Muscle layer of duodenum (tissue), 2 donors: ENCODE measurements around the gene CORO2A.

Experiments
- H3K27ac ChIP-seq: one replicate; pipeline ENCODE4 v1.7.0; 2013; ENCODE audit warnings: mild to moderate bottlenecking, low read length
- H3K27me3 ChIP-seq: one replicate; pipeline ENCODE4 v1.7.0; 2013; ENCODE audit warnings: low read depth, mild to moderate bottlenecking, control low read depth, low read length
- H3K36me3 ChIP-seq, 2 donors: one replicate each; pipeline ENCODE4 v1.7.0; 2013; ENCODE audit warnings: low read length in 2 of 2, control low read depth in 1 of 2, mild to moderate bottlenecking in 1 of 2; ENCODE audit not compliant: insufficient read depth in 2 of 2, control insufficient read depth in 1 of 2
- H3K4me1 ChIP-seq, 2 donors: one replicate each; pipeline ENCODE4 v1.7.0; 2013; ENCODE audit warnings: low read length in 2 of 2, mild to moderate bottlenecking in 2 of 2, control low read depth in 1 of 2, moderate library complexity in 1 of 2; ENCODE audit not compliant: insufficient read depth in 2 of 2, control insufficient read depth in 1 of 2
- H3K4me3 ChIP-seq, 2 donors: one replicate each; pipeline ENCODE4 v1.7.0; 2013; ENCODE audit warnings: low read length in 2 of 2, low read depth in 1 of 2, mild to moderate bottlenecking in 1 of 2
- H3K9me3 ChIP-seq, 2 donors: one replicate each; pipeline ENCODE4 v1.7.0; 2013; ENCODE audit warnings: low read length in 2 of 2, control low read depth in 1 of 2, mild to moderate bottlenecking in 1 of 2; ENCODE audit not compliant: control insufficient read depth in 1 of 2
- donor health status: healthy.

Gene CORO2A

DNA sequence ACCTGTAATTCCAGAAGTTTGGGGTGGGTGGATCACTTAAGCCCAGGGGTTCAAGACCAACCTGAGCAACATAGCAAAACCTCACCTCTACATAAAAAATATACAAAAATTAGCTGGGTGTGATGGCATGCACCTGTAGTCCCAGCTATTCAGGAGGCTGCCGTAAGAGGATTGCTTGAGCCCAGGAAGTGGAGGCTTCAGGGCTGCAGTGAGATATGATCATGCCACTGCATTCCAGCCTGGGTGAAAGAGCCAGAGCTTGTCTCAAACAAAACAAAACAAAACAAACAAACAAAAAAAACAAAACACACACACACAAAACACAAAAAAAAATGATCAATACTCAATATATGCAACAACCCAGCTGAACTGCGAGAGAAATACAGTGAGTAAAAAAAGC, 44.0 kb downstream of the CORO2A start:
- Histone ChIP-seq H3K9me3 (no peaks in the 10 kb centered on the region), H3K4me1 (peaks cover 0 to 3% of the 10 kb centered on the region in 2 donors), H3K36me3 (no peaks in the 10 kb centered on the region), H3K27ac (no peak overlapping the region), H3K27me3 (no peaks in the 10 kb centered on the region), H3K4me3 (no peak overlapping the region)

DNA sequence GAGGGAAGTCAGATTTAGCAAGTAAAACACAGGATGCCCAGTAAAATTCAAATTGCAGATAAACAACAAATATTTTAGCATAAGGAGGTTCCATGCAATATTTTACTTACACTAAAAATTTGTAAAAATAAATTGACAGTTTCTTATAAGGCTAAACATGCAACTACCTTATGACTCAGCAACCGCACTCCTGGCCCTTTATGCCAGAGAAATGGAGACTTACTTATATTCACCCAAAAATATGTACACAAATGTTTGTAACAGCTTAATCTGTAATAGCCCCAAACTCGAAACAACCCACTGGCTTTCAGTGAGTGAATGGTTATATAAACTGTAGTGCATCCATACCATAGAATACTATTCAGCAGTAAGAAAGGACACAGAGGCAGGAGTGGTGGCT, 44.9 kb downstream of the CORO2A start:
- Histone ChIP-seq H3K4me1 (peaks cover 0 to 3% of the 10 kb centered on the region in 2 donors), H3K27me3 (no peaks in the 10 kb centered on the region), H3K9me3 (no peaks in the 10 kb centered on the region), H3K4me3 (no peak overlapping the region), H3K36me3 (no peaks in the 10 kb centered on the region), H3K27ac (no peak overlapping the region)

DNA sequence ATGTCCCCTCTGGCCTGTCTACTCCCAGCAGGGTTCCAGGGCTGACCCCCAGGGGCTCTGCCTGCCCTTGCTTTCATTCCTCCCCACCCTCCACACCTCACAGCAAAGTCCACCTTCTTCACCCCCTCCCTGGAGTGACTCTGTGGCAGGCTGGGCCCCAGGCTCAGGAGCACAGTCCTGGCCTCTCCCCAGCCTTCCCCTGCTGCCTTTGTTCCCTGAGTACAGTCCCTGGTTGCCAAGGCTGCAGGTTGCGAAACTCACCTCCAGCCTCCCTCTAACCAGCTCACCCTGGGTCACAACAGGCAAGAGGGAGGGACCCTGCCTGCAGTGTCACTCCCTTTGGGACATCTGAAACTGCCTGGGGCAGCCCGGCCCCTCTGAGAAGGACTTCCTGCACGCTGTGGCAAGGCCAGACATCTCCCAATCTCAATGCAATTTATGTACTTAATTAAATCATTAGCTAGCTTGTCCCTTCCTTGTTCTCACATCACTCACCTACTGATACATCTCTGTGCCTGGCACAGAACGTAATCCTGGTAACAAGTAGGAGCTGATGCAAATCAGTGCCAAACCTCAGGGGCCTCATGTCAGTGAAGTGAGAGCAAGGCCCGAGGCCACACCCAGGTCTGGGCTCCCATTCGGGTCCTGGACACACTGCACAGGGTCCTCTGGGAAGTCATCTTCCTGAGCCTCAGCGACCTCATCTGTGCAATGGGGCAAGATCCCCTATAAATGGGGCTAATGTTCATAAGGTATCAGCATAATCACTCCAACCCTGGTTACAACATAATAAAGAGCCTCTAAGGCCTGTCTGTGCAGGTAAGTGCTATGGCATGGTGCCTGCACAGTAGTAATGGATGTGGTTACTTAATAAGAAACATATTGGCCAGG, 46.1 kb downstream of the CORO2A start:
- Histone ChIP-seq H3K27ac (peak overlapping the region; percentile 87), H3K9me3 (no peaks in the 10 kb centered on the region), H3K4me3 (no peak overlapping the region), H3K27me3 (no peaks in the 10 kb centered on the region), H3K4me1 (peaks cover 0 to 3% of the 10 kb centered on the region in 2 donors), H3K36me3 (no peaks in the 10 kb centered on the region)

DNA sequence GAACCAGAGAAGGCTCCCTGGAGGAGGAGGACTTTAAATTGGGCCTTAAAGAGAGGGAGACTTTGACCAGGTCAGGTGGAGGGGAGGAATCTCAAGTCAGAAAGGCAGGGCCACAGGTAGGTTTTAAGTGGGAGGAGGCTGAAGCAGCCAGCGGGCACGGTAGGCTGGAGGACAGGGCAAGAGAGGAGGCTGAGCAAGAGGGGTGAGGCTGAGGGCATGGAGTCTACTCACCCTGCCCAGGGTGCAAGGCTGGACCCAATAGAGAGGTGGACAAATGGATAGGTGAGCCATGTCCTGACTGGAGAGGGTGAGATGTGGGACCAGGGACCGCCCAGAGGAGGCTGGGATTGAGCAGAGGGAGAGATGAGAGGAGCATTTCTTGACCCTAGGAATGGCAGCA, 47.8 kb downstream of the CORO2A start:
- Histone ChIP-seq H3K4me1 (peaks cover 0 to 3% of the 10 kb centered on the region in 2 donors), H3K4me3 (no peak overlapping the region), H3K36me3 (no peaks in the 10 kb centered on the region), H3K27ac (peak overlapping the region; percentile 87), H3K9me3 (no peaks in the 10 kb centered on the region), H3K27me3 (no peaks in the 10 kb centered on the region)

DNA sequence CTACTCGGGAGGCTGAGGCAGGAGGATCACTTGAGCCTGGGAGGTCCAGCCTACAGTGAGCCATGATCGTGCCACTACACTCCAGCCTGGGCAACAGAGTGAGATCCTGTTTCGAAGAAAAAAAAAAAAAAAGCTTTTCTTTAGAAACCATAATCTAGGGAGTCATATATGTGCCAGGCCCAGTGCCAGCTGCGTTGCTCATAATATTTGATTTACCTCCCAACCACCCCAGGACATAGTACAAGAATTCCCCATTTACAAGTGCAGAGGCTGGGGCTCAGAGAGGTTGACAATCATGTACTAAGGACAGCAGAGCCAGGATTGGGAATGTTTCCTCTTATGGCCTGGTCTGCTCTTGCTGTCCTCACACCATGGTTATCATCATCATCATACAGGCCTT, 48.4 kb downstream of the CORO2A start:
- Histone ChIP-seq H3K4me1 (peaks cover 0 to 3% of the 10 kb centered on the region in 2 donors), H3K4me3 (no peak overlapping the region), H3K9me3 (no peaks in the 10 kb centered on the region), H3K36me3 (no peaks in the 10 kb centered on the region), H3K27me3 (no peaks in the 10 kb centered on the region), H3K27ac (peak overlapping the region; percentile 87)

DNA sequence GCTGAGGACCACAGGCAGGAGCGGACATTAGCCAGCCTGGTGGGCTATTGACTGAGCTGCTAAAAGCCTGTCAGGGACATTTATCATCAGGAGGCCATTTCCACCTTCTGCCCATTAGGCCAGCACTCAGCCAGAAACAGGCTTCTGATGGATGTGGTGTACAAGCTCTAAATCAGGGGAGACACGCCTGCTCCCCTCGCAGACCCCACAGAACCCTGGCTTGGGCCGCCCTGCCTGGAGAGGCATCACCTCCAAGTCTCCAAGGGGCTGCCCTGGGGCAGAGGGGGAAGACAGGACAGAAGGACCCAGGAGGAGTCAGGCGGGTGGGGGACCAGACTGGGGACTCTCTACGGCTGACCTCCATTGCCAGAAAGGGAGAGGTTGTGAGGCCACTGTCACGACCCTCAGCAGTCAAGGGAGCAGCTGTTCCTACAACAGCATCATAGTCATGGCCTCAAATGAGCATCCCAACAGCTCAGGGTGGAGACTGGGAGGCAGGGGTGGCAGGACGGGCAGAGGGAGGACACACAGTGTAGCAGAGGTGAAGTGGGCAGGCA, 49.4 kb downstream of the CORO2A start:
- Histone ChIP-seq H3K27me3 (no peaks in the 10 kb centered on the region), H3K4me1 (peaks cover 0 to 3% of the 10 kb centered on the region in 2 donors), H3K9me3 (no peaks in the 10 kb centered on the region), H3K36me3 (no peaks in the 10 kb centered on the region), H3K27ac (no peak overlapping the region), H3K4me3 (no peak overlapping the region)

DNA sequence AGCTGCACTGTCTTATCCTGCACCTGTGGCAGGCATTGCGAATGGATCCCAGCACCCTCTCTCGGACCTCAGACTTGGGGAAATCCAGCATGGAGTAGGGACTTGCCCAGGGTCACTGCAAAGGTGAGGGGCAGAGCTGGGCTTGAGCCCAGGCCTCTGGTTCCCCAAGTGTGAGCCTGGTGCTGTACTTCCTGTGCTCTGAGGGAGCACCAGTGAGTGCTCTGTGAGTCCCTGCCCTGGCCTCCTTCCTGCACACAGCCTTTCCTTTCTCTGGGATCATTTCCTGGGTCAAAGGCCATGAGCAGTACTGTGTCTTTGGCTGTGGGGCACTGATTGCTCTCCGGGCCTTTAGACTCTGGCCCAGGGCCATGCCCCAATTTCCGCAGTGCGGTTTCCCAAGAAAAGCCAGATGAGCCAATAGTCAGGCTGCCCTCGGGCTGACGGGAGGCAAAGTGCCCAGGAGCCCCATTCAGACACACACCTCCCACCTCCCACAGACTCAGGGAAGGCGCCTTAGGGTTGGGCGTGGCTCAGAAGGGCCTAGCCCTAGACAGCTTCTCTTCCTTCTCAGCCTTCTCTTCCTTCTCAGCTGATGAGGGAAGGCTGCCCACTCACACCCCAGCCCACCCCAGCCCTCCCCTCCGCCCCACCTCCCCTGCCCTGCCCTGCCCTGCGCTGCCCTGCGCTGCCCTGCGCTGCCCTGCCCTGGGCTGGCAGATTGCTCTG, 50.1 kb downstream of the CORO2A start:
- no peaks in the 10 kb centered on the region for H3K36me3 ChIP-seq
- H3K27me3 ChIP-seq = no peaks in the 10 kb centered on the region
- H3K4me1 ChIP-seq = peaks cover 0 to 3% of the 10 kb centered on the region in 2 donors
- H3K4me3 ChIP-seq = no peak overlapping the region
- H3K9me3 ChIP-seq = no peaks in the 10 kb centered on the region
- H3K27ac ChIP-seq = peak overlapping the region; percentile 67

DNA sequence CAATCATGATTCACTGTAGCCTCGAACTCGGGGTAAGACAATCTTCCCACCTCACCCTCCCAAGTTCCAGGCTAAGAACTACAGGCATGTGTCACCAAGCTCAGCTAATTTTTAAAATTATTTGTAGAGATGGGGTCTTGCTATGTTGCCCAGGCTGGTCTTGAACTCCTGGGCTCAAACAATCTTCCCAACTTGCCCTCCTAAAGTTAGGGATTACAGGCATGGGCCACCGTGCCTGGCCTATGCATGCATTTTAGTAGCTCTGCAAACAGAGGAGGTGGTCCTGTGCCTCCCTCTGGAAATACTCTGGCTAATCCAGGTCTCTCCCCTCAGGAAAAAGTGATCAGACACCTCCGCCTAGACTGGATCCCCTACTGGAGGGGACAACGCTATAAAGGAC, 51.9 kb downstream of the CORO2A start:
- Histone ChIP-seq H3K4me3 (no peak overlapping the region), H3K4me1 (no peaks in the 10 kb centered on the region), H3K36me3 (no peaks in the 10 kb centered on the region), H3K27me3 (no peaks in the 10 kb centered on the region), H3K9me3 (no peaks in the 10 kb centered on the region), H3K27ac (no peak overlapping the region)

DNA sequence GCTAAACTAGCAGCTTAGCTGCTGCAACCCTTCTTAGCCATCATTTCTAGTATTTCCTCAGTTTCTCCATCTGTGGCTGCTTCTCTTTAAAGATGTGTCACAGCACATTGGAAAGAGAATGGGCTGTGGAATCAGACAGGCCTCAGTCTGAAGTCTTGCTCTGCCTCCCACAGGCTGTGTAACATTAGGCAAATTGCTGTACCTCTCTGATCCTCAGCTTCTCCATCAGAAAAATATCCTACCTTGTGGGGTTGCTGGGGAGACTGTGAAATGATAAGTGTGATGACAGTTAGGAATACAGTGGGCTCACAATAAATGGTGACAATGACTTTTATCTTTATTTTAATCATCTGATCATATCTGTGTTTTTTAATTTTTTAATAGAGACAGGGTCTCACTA, 55.9 kb downstream of the CORO2A start:
- no peaks in the 10 kb centered on the region for H3K36me3 ChIP-seq
- no peak overlapping the region for H3K27ac ChIP-seq
- no peaks in the 10 kb centered on the region for H3K9me3 ChIP-seq
- H3K27me3 ChIP-seq = no peaks in the 10 kb centered on the region
- H3K4me3 ChIP-seq = no peak overlapping the region
- no peaks in the 10 kb centered on the region for H3K4me1 ChIP-seq

DNA sequence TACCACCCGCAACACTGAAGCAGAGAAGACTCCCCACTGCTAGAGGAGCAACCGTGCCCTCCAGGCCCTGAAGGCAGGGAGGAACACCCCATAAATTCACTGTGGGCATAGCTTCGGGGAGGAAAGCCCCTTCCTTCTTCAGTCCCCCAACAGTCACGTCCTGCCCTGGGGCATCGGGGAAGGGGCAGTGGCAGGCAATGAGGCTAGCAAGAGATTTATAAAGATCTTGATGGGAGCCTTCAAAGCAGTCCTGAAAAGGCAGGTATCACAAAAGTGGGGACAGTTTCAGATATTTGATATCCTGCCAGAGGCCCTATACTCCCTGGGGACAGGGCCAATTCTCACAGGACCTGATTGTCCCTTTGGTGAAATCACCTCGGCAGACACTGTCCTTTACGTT, 56.5 kb downstream of the CORO2A start:
- Histone ChIP-seq H3K9me3 (no peaks in the 10 kb centered on the region), H3K4me1 (no peaks in the 10 kb centered on the region), H3K4me3 (no peak overlapping the region), H3K27me3 (no peaks in the 10 kb centered on the region), H3K36me3 (no peaks in the 10 kb centered on the region), H3K27ac (no peak overlapping the region)

DNA sequence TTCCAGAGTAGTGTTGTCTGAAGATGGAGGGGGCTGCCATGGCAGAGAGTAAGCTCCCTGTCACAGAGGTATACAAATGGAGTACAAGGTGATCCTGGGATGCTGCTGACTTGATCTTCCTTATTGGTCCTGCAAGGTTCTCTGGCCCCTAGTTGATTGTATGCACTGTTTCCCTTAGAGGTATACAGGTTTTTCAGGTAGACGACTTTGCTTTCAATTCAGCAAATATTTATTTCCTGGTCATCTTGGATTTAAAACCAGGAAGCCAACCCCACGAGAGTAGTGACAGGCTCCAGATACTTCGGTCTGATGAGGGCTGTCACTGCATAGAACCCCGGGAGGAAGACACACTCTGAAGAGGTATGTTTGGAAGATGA, 56.9 kb downstream of the CORO2A start:
- Histone ChIP-seq H3K9me3 (no peaks in the 10 kb centered on the region), H3K4me1 (no peaks in the 10 kb centered on the region), H3K27me3 (no peaks in the 10 kb centered on the region), H3K4me3 (no peak overlapping the region), H3K36me3 (no peaks in the 10 kb centered on the region), H3K27ac (no peak overlapping the region)
